Thyroid gland (tissue), 4 donors: ENCODE data around the gene APOL3.
"Not testable (repeated sequence)": the region's sequence is repeated elsewhere in the genome, so short reads cannot be mapped to it uniquely, and the experiment has no call there.

Source experiments
- POLR2A ChIP-seq, 2 donors: fragments of 450-650 bp; IDR thresholded peaks; one replicate each; pipeline ENCODE4 v1.6.1; 2017; ENCODE audit warnings: antibody characterized with exemption in 2 of 2, mild to moderate bottlenecking in 2 of 2, moderate library complexity in 1 of 2
- TF ChIP-seq, protein P1 (sequence below), 6 experiments: fragments of 200-600 bp in 3 of 6; fragments of 450-650 bp in 3 of 6; sonication (generic) in 3 of 6; IDR thresholded peaks; one replicate each; pipeline ENCODE4 v1.5.1; 2016 to 2019; ENCODE audit warnings: antibody characterized with exemption in 6 of 6, mild to moderate bottlenecking in 2 of 6, inconsistent platforms in 1 of 6, moderate library complexity in 1 of 6

DNA sequence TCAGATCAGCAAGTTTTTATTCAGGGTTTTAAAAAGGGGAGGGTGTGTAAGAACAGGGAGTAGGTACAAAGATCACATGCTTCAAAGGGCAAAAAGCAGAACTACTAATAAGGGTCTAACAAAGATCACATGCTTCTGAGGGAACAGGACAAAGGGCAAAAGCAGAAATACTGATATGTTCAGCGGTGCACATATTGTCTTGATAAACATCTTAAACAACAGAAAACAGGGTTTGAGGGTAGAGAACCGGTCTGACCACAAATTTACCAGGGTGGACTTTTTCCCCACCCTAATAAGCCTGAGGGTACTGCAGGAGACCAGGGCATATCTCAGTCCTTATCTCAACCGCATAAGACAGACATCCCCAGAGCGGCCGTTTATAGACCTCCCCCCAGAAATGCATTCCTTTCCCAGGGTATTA is 48.9 kb upstream of the APOL3 start:
- TF ChIP-seq POLR2A (IDR thresholded peaks at IDR 0.05): not testable (repeated sequence)
- TF ChIP-seq, protein P1, sequence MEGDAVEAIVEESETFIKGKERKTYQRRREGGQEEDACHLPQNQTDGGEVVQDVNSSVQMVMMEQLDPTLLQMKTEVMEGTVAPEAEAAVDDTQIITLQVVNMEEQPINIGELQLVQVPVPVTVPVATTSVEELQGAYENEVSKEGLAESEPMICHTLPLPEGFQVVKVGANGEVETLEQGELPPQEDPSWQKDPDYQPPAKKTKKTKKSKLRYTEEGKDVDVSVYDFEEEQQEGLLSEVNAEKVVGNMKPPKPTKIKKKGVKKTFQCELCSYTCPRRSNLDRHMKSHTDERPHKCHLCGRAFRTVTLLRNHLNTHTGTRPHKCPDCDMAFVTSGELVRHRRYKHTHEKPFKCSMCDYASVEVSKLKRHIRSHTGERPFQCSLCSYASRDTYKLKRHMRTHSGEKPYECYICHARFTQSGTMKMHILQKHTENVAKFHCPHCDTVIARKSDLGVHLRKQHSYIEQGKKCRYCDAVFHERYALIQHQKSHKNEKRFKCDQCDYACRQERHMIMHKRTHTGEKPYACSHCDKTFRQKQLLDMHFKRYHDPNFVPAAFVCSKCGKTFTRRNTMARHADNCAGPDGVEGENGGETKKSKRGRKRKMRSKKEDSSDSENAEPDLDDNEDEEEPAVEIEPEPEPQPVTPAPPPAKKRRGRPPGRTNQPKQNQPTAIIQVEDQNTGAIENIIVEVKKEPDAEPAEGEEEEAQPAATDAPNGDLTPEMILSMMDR (IDR thresholded peaks at IDR 0.05): not testable (repeated sequence)
